HEK293T (cell line): ENCODE results near the gene PTCH1.

Source experiments
- BHLHE40 ChIP-seq: fragments of 450-650 bp; IDR thresholded peaks from 2 replicates; pipeline ENCODE4 v1.6.1; 2016; ENCODE audit warnings: mild to moderate bottlenecking, moderate library complexity, borderline replicate concordance
- CTBP1 ChIP-seq: fragments of 450-650 bp; IDR thresholded peaks from 2 replicates; pipeline ENCODE4 v1.6.1; 2016; ENCODE audit warnings: borderline replicate concordance
- FOXM1 ChIP-seq: fragments of 450-650 bp; IDR thresholded peaks from 2 replicates; pipeline ENCODE4 v1.6.1; 2017; ENCODE audit warnings: mild to moderate bottlenecking, borderline replicate concordance
- L3MBTL2 ChIP-seq: fragments of 450-650 bp; conservative IDR thresholded peaks from 2 replicates; pipeline ENCODE4 v1.6.1; 2016; ENCODE audit warnings: mild to moderate bottlenecking
- SP1 ChIP-seq: fragments of 450-650 bp; IDR thresholded peaks from 2 replicates; pipeline ENCODE4 v1.6.1; 2017
- SUZ12 ChIP-seq: fragments of 450-650 bp; IDR thresholded peaks from 2 replicates; pipeline ENCODE4 v1.6.1; 2016; ENCODE audit warnings: mild to moderate bottlenecking
- ZNF384 ChIP-seq: fragments of 450-650 bp; IDR thresholded peaks from 2 replicates; pipeline ENCODE4 v1.6.1; 2016

DNA sequence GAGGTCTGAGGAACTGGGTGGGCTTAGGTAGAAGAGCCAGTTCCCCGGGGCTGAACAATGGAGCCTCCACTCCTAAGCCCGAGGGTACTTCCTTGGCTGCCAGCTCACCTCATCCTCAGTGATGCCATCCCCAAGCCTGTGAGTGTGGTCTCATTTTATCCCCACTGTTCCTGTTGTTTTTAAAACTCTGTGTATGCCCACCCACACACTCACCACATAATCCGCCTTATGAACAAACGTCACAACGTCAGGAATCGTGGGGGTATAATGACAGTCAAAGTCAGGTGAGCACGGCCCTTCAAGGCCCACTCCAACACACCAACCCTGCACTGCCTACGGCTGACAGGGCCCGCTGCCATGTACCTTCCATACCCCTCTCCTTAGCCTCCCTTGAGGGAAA is 61.1 kb downstream of the PTCH1 start:
- no peak for TF ChIP-seq CTBP1
- TF ChIP-seq SUZ12: no peak
- TF ChIP-seq SP1: no peak
- no peak for TF ChIP-seq BHLHE40
- TF ChIP-seq L3MBTL2: no peak
- no peak for TF ChIP-seq FOXM1
- TF ChIP-seq ZNF384: no peak
